MM.1S (cell line): Measurements from ENCODE around the gene CLASP1.

ENCODE experiments used
- DNase-seq: peaks from one replicate; pipeline ENCODE4 v3.0.0-alpha.2; 2015
- H2AFZ ChIP-seq: fragments of 300-600 bp; sonication (generic); 2 replicates; pipeline ENCODE4 v1.6.0; 2016; ENCODE audit warnings: antibody characterized with exemption, low read length
- H3F3A ChIP-seq: fragments of 300-600 bp; sonication (generic); 2 replicates; pipeline ENCODE4 v1.6.1; 2016; ENCODE audit warnings: mild to moderate bottlenecking, antibody characterized with exemption, low read length, moderate library complexity, mixed read lengths; ENCODE audit not compliant: insufficient read depth
- H3K27ac ChIP-seq: fragments of 300-600 bp; sonication (generic); 2 replicates; pipeline ENCODE4 v1.5.1; 2016; ENCODE audit warnings: mild to moderate bottlenecking, low read length
- H3K27me3 ChIP-seq: fragments of 300-600 bp; sonication (generic); replicated peaks from 2 replicates; pipeline ENCODE4 v1.6.0; 2016; ENCODE audit warnings: low read length; ENCODE audit not compliant: insufficient read depth
- H3K36me3 ChIP-seq: fragments of 300-600 bp; sonication (generic); replicated peaks from 2 replicates; pipeline ENCODE4 v1.6.1; 2016; ENCODE audit warnings: mild to moderate bottlenecking, low read length, mixed read lengths; ENCODE audit not compliant: insufficient read depth
- H3K4me1 ChIP-seq: fragments of 300-600 bp; sonication (generic); 2 replicates; pipeline ENCODE4 v1.6.1; 2016; ENCODE audit warnings: low read length, mixed read lengths
- H3K4me2 ChIP-seq: fragments of 300-600 bp; sonication (generic); 2 replicates; pipeline ENCODE4 v1.6.0; 2016; ENCODE audit warnings: low read depth, low read length
- H3K4me3 ChIP-seq: fragments of 300-600 bp; sonication (generic); 2 replicates; pipeline ENCODE4 v1.5.1; 2016; ENCODE audit warnings: low read length, mixed read lengths
- H3K79me2 ChIP-seq: fragments of 300-600 bp; sonication (generic); 2 replicates; pipeline ENCODE4 v1.6.1; 2016; ENCODE audit warnings: mixed run types, low read length, mixed read lengths
- H3K9ac ChIP-seq: fragments of 300-600 bp; sonication (generic); 2 replicates; pipeline ENCODE4 v1.6.1; 2016; ENCODE audit warnings: low read length, mixed read lengths
- H3K9me2 ChIP-seq: fragments of 300-600 bp; sonication (generic); replicated peaks from 2 replicates; pipeline ENCODE4 v1.6.1; 2016; ENCODE audit warnings: mild to moderate bottlenecking, low read length, mixed read lengths; ENCODE audit not compliant: insufficient read depth
- H3K9me3 ChIP-seq: fragments of 300-600 bp; sonication (generic); replicated peaks from 2 replicates; pipeline ENCODE4 v1.6.1; 2016; ENCODE audit warnings: mild to moderate bottlenecking, low read length, mixed read lengths; ENCODE audit not compliant: insufficient read depth
- H4K20me1 ChIP-seq: fragments of 300-600 bp; sonication (generic); 2 replicates; pipeline ENCODE4 v1.6.1; 2016; ENCODE audit warnings: mild to moderate bottlenecking, low read length, moderate library complexity, mixed read lengths; ENCODE audit not compliant: insufficient read depth
- EZH2 ChIP-seq: fragments of 300-600 bp; sonication (generic); optimal IDR thresholded peaks from 2 replicates; pipeline ENCODE3; 2017; ENCODE audit warnings: low read depth, mild to moderate bottlenecking, antibody characterized with exemption, low read length, mixed read lengths
- EZH2phosphoT487 ChIP-seq: fragments of 300-600 bp; sonication (generic); IDR thresholded peaks from 2 replicates; pipeline ENCODE4 v1.6.1; 2018; ENCODE audit warnings: antibody characterized with exemption, low read length
- TF ChIP-seq, protein P1 (sequence below): fragments of 300-600 bp; sonication (generic); IDR thresholded peaks from 2 replicates; pipeline ENCODE4 v1.5.1; 2016; ENCODE audit warnings: antibody characterized with exemption, low read length, mixed read lengths

CLASP1 gene

GRCh38 chr2:121459291-121459690, 190.0 kb downstream of the CLASP1 start:
- no peak overlapping the region for H2AFZ ChIP-seq
- no peaks in the 10 kb centered on the region for H3K9me3 ChIP-seq
- H3K9me2 ChIP-seq, result no peaks in the 10 kb centered on the region
- H3K36me3 ChIP-seq, result peaks cover 4% of the 10 kb centered on the region; the same call in 1 of the 2 replicates
- H3K9ac ChIP-seq, result no peak overlapping the region
- H3K4me3 ChIP-seq, result no peak overlapping the region
- no peak overlapping the region for H3K27ac ChIP-seq
- no peaks in the 10 kb centered on the region for H3F3A ChIP-seq
- no peak for DNase-seq
- H3K4me2 ChIP-seq, result no peak overlapping the region
- no peaks in the 10 kb centered on the region for H3K27me3 ChIP-seq
- no peaks in the 10 kb centered on the region for H4K20me1 ChIP-seq
- no peaks in the 10 kb centered on the region for H3K79me2 ChIP-seq
- no peaks in the 10 kb centered on the region for H3K4me1 ChIP-seq
- TF ChIP-seq EZH2 (no peak), EZH2phosphoT487 (no peak)
- TF ChIP-seq, protein P1, sequence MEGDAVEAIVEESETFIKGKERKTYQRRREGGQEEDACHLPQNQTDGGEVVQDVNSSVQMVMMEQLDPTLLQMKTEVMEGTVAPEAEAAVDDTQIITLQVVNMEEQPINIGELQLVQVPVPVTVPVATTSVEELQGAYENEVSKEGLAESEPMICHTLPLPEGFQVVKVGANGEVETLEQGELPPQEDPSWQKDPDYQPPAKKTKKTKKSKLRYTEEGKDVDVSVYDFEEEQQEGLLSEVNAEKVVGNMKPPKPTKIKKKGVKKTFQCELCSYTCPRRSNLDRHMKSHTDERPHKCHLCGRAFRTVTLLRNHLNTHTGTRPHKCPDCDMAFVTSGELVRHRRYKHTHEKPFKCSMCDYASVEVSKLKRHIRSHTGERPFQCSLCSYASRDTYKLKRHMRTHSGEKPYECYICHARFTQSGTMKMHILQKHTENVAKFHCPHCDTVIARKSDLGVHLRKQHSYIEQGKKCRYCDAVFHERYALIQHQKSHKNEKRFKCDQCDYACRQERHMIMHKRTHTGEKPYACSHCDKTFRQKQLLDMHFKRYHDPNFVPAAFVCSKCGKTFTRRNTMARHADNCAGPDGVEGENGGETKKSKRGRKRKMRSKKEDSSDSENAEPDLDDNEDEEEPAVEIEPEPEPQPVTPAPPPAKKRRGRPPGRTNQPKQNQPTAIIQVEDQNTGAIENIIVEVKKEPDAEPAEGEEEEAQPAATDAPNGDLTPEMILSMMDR, result no peak

DNA sequence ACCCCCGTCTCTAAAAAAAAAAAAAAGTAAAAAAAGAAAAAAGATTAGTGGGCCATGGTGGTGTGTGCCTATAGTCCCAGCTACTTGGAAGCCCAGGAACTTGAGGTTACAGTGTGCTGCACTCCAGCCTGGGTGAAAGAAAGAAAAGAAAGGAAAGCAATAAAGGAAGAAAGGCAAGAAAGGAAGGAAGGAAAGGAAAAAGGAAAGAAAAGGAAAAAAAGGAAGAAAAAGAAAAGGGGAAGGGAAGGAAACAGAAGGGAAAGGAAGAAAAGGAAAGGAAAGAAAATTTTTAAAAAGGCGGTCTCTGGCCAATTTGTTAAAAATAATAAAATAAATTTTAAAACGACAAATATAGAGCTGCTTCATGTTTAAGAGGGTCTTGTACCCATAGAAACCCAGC, 192.9 kb downstream of the CLASP1 start:
- no peaks in the 10 kb centered on the region for H3K4me1 ChIP-seq
- H3F3A ChIP-seq, result no peaks in the 10 kb centered on the region
- no peaks in the 10 kb centered on the region for H3K27me3 ChIP-seq
- H3K4me2 ChIP-seq, result no peak overlapping the region
- TF ChIP-seq EZH2phosphoT487 (no peak), EZH2 (no peak)
- TF ChIP-seq, protein P1, result no peak
- no peak overlapping the region for H2AFZ ChIP-seq
- H4K20me1 ChIP-seq, result no peaks in the 10 kb centered on the region
- no peaks in the 10 kb centered on the region for H3K9me2 ChIP-seq
- H3K9me3 ChIP-seq, result no peaks in the 10 kb centered on the region
- H3K36me3 ChIP-seq, result peaks cover 4% of the 10 kb centered on the region; the same call in 1 of the 2 replicates
- H3K9ac ChIP-seq, result no peak overlapping the region
- H3K4me3 ChIP-seq, result no peak overlapping the region
- H3K79me2 ChIP-seq, result no peaks in the 10 kb centered on the region
- DNase-seq, result no peak
- no peak overlapping the region for H3K27ac ChIP-seq

- Histone ChIP-seq H2AFZ (no peak overlapping the region), H3F3A (no peaks in the 10 kb centered on the region), H3K27ac (no peak overlapping the region), H3K9me3 (no peaks in the 10 kb centered on the region), H3K4me1 (no peaks in the 10 kb centered on the region), H3K4me3 (no peak overlapping the region), H3K79me2 (no peaks in the 10 kb centered on the region), H3K9me2 (no peaks in the 10 kb centered on the region), H3K36me3 (peaks cover 4% of the 10 kb centered on the region; the same call in 1 of the 2 replicates), H4K20me1 (no peaks in the 10 kb centered on the region), H3K9ac (no peak overlapping the region), H3K27me3 (no peaks in the 10 kb centered on the region), H3K4me2 (no peak overlapping the region)
- TF ChIP-seq EZH2phosphoT487 (no peak), EZH2 (no peak)
- TF ChIP-seq, protein P1, result no peak
- no peak for DNase-seq
These were observed 193.8 kb downstream of the CLASP1 start for GRCh38 chr2:121455446-121455845.
